K562 (cell line): ENCODE results near the gene MYL6B. TPM values are rescaled to one million over a fixed set of nuclear protein-coding genes. Genes with fewer than 3 reads are reported as not detected.

Experiments
- ARID2 ChIP-seq: fragments of 450-650 bp; IDR thresholded peaks from 2 replicates; pipeline ENCODE4 v1.6.1; 2017; ENCODE audit warnings: antibody characterized with exemption, mild to moderate bottlenecking
- ATF1 ChIP-seq, 2 experiments: fragments of 450-650 bp in 1 of 2; IDR thresholded peaks; 2 replicates each; pipeline ENCODE4 v1.6.1; 2016; ENCODE audit warnings: missing compliant biosample characterization in 1 of 2, missing genetic modification characterization in 1 of 2
- CTCF ChIP-seq, 3 experiments: IDR thresholded peaks in 2 of 3; conservative IDR thresholded peaks in 1 of 3; 2 replicates each; pipeline ENCODE4 v1.5.1; 2011 to 2012; ENCODE audit warnings: low read length in 3 of 3, mild to moderate bottlenecking in 3 of 3, control low read depth in 2 of 3, improper control_type of control experiment in 1 of 3, inconsistent platforms in 1 of 3, low read depth in 1 of 3, mixed read lengths in 1 of 3, moderate library complexity in 1 of 3; ENCODE audit not compliant: insufficient read depth in 2 of 3
- ETS1 ChIP-seq: conservative IDR thresholded peaks from 2 replicates; pipeline ENCODE4 v1.6.1; 2011; ENCODE audit warnings: low read depth, mild to moderate bottlenecking, low read length; ENCODE audit not compliant: control insufficient read depth
- FOSL1 ChIP-seq: fragments of 200-800 bp; sonication (Bioruptor generic); conservative IDR thresholded peaks from 2 replicates; pipeline ENCODE4 v1.6.1; 2016; ENCODE audit warnings: missing genetic modification characterization, missing compliant biosample characterization
- GATAD2B ChIP-seq: fragments of 450-650 bp; IDR thresholded peaks from 2 replicates; pipeline ENCODE4 v1.6.1; 2017; ENCODE audit warnings: mild to moderate bottlenecking, borderline replicate concordance
- HMG20A ChIP-seq: fragments of 450-650 bp; formaldehyde crosslinking; conservative IDR thresholded peaks from 2 replicates; pipeline ENCODE4 v1.4.0; 2020; ENCODE audit warnings: mild to moderate bottlenecking, mixed read lengths
- MAX ChIP-seq: sonication (generic); formaldehyde crosslinking; IDR thresholded peaks from 2 replicates; pipeline ENCODE4 v1.9.0; 2022; ENCODE audit warnings: mild to moderate bottlenecking, missing genetic modification reagents
- PRDM10 ChIP-seq: fragments of 450-650 bp; IDR thresholded peaks from 2 replicates; pipeline ENCODE4 v1.6.1; 2018; ENCODE audit not compliant: partially characterized antibody
- TSC22D4 ChIP-seq: fragments of 450-650 bp; IDR thresholded peaks from 2 replicates; pipeline ENCODE4 v1.6.1; 2016; ENCODE audit warnings: missing genetic modification characterization, missing biosample characterization, control low read depth
- YY1 ChIP-seq, 3 experiments: IDR thresholded peaks; 2 replicates each; pipeline ENCODE4 v1.6.1; 2011; ENCODE audit warnings: low read length in 2 of 3, mild to moderate bottlenecking in 2 of 3, moderate library complexity in 2 of 3, borderline replicate concordance in 1 of 3, control low read depth in 1 of 3, low read depth in 1 of 3; ENCODE audit not compliant: insufficient read depth in 3 of 3, insufficient replicate concordance in 2 of 3, control insufficient read depth in 1 of 3, insufficient read length in 1 of 3; ENCODE audit errors: extremely low read depth in 1 of 3
- ZNF224 ChIP-seq: sonication (generic); formaldehyde crosslinking; IDR thresholded peaks from 2 replicates; pipeline ENCODE4 v1.8.0; 2022; ENCODE audit warnings: mild to moderate bottlenecking, missing genetic modification reagents
- ZNF77 ChIP-seq: fragments of 250-450 bp; sonication (Bioruptor Pico); IDR thresholded peaks from 2 replicates; pipeline ENCODE4 v1.5.0; 2020
- polyA plus RNA-seq, 8 experiments: library from polyadenylated mRNA; depleted of rRNA in 4 of 8; stranded (reverse) in 5 of 8; unstranded in 3 of 8; fragments of >200 nt; fragmentation: Nextera tagmentation in 2 of 8; fragmentation: Illumina TruSeq in 1 of 8; extraction: Ambion mirVana in 2 of 8; extraction: Trizol in 1 of 8; gene quantifications; 2 replicates each; pipeline versions ENCODE4 v1.2.1 to v1.2.3, GENCODE V29; 2011 to 2014; ENCODE audit warnings: inconsistent platforms in 1 of 8, missing spikeins in 1 of 8
- total RNA-seq, 7 experiments: library from RNA; depleted of rRNA in 6 of 7; stranded (reverse); fragments of >200 nt in 6 of 7; fragmentation: Illumina TruSeq in 2 of 7; extraction: Trizol in 2 of 7; gene quantifications; 2 replicates each; pipeline versions ENCODE4 v1.2.1 to v1.2.3, GENCODE V29; 2011 to 2021; ENCODE audit warnings: low replicate concordance in 1 of 7
- TF ChIP-seq, protein P1 (sequence below): fragments of 250-450 bp; sonication (Bioruptor Pico); IDR thresholded peaks from 2 replicates; pipeline ENCODE4 v1.9.0; 2021; ENCODE audit warnings: mild to moderate bottlenecking

The MYL6B gene
- total and polyA plus RNA-seq, 9 of the 15 experiments (the other 6 are each of a cell fraction or from before 2014, with no cell fraction given) = 42.8 to 77.3 (median 68.6) TPM

DNA sequence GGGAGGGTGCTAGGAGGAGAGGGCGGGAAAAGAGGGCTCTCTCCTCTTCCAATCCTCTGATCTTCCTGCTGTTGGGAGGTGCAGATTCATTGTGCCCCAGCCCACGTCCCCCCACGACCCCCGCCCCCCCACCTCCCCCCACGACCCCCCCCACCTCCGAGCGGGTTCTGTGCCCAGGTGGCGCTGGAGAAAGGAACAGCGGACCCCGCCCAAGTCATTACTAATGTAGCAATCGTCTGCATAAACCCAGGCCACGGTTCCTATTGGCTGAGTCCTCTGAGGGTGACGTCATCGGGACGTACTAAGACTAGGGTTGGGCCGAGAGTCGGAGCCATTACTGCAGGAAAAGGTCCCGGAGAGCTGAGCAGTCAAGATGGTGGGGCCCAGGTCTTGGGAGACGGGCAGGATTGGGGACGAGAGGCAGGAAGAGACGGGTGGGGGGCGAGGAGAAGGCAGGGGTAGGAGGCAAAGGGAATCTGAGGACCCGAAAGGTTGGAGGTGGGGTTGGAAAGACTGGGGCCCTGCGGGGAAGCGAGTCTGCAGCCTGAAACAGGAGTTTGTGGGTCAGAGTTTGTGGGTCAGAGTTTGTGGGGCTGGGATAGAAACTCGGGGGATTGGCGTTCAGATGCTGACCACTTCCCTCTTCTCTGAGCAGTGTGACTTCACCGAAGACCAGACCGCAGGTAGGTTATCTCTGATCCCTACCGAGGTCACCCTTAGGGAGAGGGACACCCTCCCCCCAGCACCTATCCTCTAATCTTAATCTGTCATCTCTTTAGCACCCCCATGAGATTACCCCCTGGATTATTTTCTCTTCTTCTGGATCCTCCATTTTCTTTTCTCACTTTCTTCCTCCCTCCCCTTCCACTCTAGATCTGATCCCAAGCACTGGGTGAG is 5.9 kb downstream of the MYL6B start, which contains the start of gene MYL6 (continued):
- TF ChIP-seq, protein P1, sequence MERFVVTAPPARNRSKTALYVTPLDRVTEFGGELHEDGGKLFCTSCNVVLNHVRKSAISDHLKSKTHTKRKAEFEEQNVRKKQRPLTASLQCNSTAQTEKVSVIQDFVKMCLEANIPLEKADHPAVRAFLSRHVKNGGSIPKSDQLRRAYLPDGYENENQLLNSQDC (CRISPR knock-in tag) = peak; percentile 60; the same call in 1 of the 2 replicates
- TF ChIP-seq YY1 (IDR thresholded peaks at IDR 0.05; ENCODE audit: borderline replicate concordance in 1 of 3, control insufficient read depth in 1 of 3, extremely low read depth in 1 of 3, insufficient read depth in 3 of 3, insufficient read length in 1 of 3, insufficient replicate concordance in 2 of 3, low read depth in 1 of 3, low read length in 2 of 3) (peak; percentile 63 to 96 (median 90)), GATAD2B (no peak; the same call in 1 of the 2 replicates), PRDM10 (peak; percentile 96), HMG20A (CRISPR knock-in tag) (no peak), CTCF (IDR thresholded peaks at IDR 0.05 in 2 of 3, conservative IDR thresholded peaks at IDR 0.05 in 1 of 3; ENCODE audit: insufficient read depth in 2 of 3, low read depth in 1 of 3, low read length in 3 of 3) (no peak), ARID2 (0 out of 2 replicates have a peak, but pooled peaks have one; percentile 11), TSC22D4 (tag) (no peak), MAX (CRISPR knock-in tag) (no peak), ATF1 (CRISPR knock-in tag; IDR thresholded peaks at IDR 0.05) (peak; percentile 64; the same call in 1 of the 2 replicates), ATF1 (tag; IDR thresholded peaks at IDR 0.05) (peak; percentile 96), ZNF77 (CRISPR knock-in tag) (no peak), FOSL1 (tag) (peak; percentile 86), ETS1 (0 out of 2 replicates have a peak, but pooled peaks have one; percentile 16), ZNF224 (CRISPR knock-in tag) (no peak)
